H9 (cell line): ENCODE data around the gene COL4A1. TPM values are rescaled to one million over a fixed set of nuclear protein-coding genes. Genes with fewer than 3 reads are reported as not detected.

Source experiments
- DNase-seq: peaks from one replicate; pipeline ENCODE4 v3.0.0-alpha.2; 2017
- H2AFZ ChIP-seq: one replicate; pipeline ENCODE4 v1.6.1; 2013; ENCODE audit warnings: mild to moderate bottlenecking, low read length, control low read depth, moderate library complexity
- H2AK5ac ChIP-seq: 2 replicates; pipeline ENCODE4 v1.6.1; 2013; ENCODE audit warnings: low read length, control low read depth, mixed read lengths; ENCODE audit not compliant: insufficient read length
- H2BK120ac ChIP-seq: one replicate; pipeline ENCODE4 v1.6.1; 2013; ENCODE audit warnings: low read depth, mild to moderate bottlenecking, low read length, control low read depth, inconsistent platforms; ENCODE audit not compliant: poor library complexity, severe bottlenecking
- H2BK12ac ChIP-seq: 2 replicates; pipeline ENCODE4 v1.6.1; 2013; ENCODE audit warnings: low read length, control low read depth, mixed read lengths, low read depth; ENCODE audit not compliant: insufficient read length
- H2BK15ac ChIP-seq: 2 replicates; pipeline ENCODE4 v1.6.1; 2013; ENCODE audit warnings: low read depth, low read length, control low read depth
- H2BK20ac ChIP-seq: one replicate; pipeline ENCODE4 v1.6.1; 2013; ENCODE audit warnings: low read depth, mild to moderate bottlenecking, low read length, control low read depth, inconsistent platforms; ENCODE audit not compliant: poor library complexity, severe bottlenecking
- H2BK5ac ChIP-seq: 2 replicates; pipeline ENCODE4 v1.6.1; 2013; ENCODE audit warnings: low read length, control low read depth, mixed read lengths; ENCODE audit not compliant: insufficient read length
- H3K14ac ChIP-seq: 2 replicates; pipeline ENCODE4 v1.6.1; 2013; ENCODE audit warnings: low read length, control low read depth; ENCODE audit not compliant: insufficient read depth
- H3K18ac ChIP-seq: 2 replicates; pipeline ENCODE4 v1.6.1; 2013; ENCODE audit warnings: low read depth, mild to moderate bottlenecking, mixed read lengths, low read length, control low read depth; ENCODE audit not compliant: insufficient read length
- H3K23ac ChIP-seq: 2 replicates; pipeline ENCODE4 v1.6.1; 2013; ENCODE audit warnings: low read length, control low read depth, mixed read lengths, low read depth; ENCODE audit not compliant: insufficient read length
- H3K23me2 ChIP-seq: 2 replicates; pipeline ENCODE4 v1.6.1; 2013; ENCODE audit warnings: low read depth, mild to moderate bottlenecking, mixed read lengths, low read length, control low read depth; ENCODE audit not compliant: insufficient read length, poor library complexity, severe bottlenecking
- H3K27ac ChIP-seq: 2 replicates; pipeline ENCODE4 v1.5.1; 2013; ENCODE audit warnings: low read length, control low read depth, mixed read lengths, low read depth; ENCODE audit not compliant: insufficient read length
- H3K27me3 ChIP-seq: 2 replicates; pipeline ENCODE4 v1.6.1; 2013; ENCODE audit warnings: low read length, control low read depth, inconsistent platforms; ENCODE audit not compliant: insufficient read depth
- H3K4ac ChIP-seq: 2 replicates; pipeline ENCODE4 v1.6.1; 2013; ENCODE audit warnings: low read depth, mild to moderate bottlenecking, control low read depth, inconsistent platforms, low read length, moderate library complexity
- H3K4me1 ChIP-seq: 2 replicates; pipeline ENCODE4 v1.6.1; 2013; ENCODE audit warnings: low read length, control low read depth, inconsistent platforms; ENCODE audit not compliant: insufficient read depth
- H3K4me2 ChIP-seq: 2 replicates; pipeline ENCODE4 v1.6.1; 2013; ENCODE audit warnings: low read length, control low read depth, mixed read lengths; ENCODE audit not compliant: insufficient read length, insufficient read depth
- H3K56ac ChIP-seq: 2 replicates; pipeline ENCODE4 v1.6.1; 2013; ENCODE audit warnings: low read depth, mild to moderate bottlenecking, mixed read lengths, low read length, control low read depth; ENCODE audit not compliant: insufficient read length
- H3K79me1 ChIP-seq: 2 replicates; pipeline ENCODE4 v1.6.1; 2013; ENCODE audit warnings: low read depth, mild to moderate bottlenecking, moderate library complexity, low read length, control low read depth, inconsistent platforms; ENCODE audit not compliant: insufficient read depth, poor library complexity, severe bottlenecking
- H3K79me2 ChIP-seq: 2 replicates; pipeline ENCODE4 v1.6.1; 2013; ENCODE audit warnings: low read length, control low read depth, inconsistent platforms; ENCODE audit not compliant: insufficient read depth
- H3K9ac ChIP-seq: 2 replicates; pipeline ENCODE4 v1.6.1; 2013; ENCODE audit warnings: low read length, control low read depth, mixed read lengths; ENCODE audit not compliant: insufficient read length; ENCODE audit errors: extremely low read depth
- H3K9me3 ChIP-seq: one replicate; pipeline ENCODE4 v1.6.1; 2013; ENCODE audit warnings: low read depth, low read length, inconsistent platforms; ENCODE audit not compliant: control insufficient read depth
- H3T11ph ChIP-seq: one replicate; pipeline ENCODE4 v1.6.1; 2013; ENCODE audit warnings: mild to moderate bottlenecking, low read length, control low read depth, inconsistent platforms
- H4K20me1 ChIP-seq: one replicate; pipeline ENCODE4 v1.6.1; 2013; ENCODE audit not compliant: control insufficient read depth, insufficient read length, insufficient read depth
- H4K5ac ChIP-seq: 2 replicates; pipeline ENCODE4 v1.6.1; 2013; ENCODE audit warnings: low read depth, mild to moderate bottlenecking, mixed read lengths, low read length, control low read depth; ENCODE audit not compliant: insufficient read length
- H4K8ac ChIP-seq: replicated peaks from 2 replicates; pipeline ENCODE4 v1.6.1; 2013; ENCODE audit warnings: low read length, control low read depth, mixed read lengths, low read depth; ENCODE audit not compliant: insufficient read length
- H4K91ac ChIP-seq: 2 replicates; pipeline ENCODE4 v1.6.1; 2013; ENCODE audit warnings: low read depth, mild to moderate bottlenecking, moderate library complexity, mixed read lengths, low read length, control low read depth; ENCODE audit not compliant: insufficient read length
- H3K27ac Mint-ChIP-seq, 3 experiments: 2 replicates in 2 of 3; 3 replicates in 1 of 3; pipeline ENCODE4 v1.8.0; 2020 to 2021; ENCODE audit warnings: mixed read lengths in 3 of 3, mild to moderate bottlenecking in 1 of 3, moderate library complexity in 1 of 3
- H3K27me3 Mint-ChIP-seq: 2 replicates; pipeline ENCODE4 v1.8.0; 2021; ENCODE audit warnings: low read depth, mild to moderate bottlenecking, moderate library complexity, mixed read lengths
- H3K36me3 Mint-ChIP-seq, 3 experiments: 2 replicates in 2 of 3; 3 replicates in 1 of 3; pipeline ENCODE4 v1.8.0; 2020 to 2021; ENCODE audit warnings: low read depth in 3 of 3, mixed read lengths in 3 of 3; ENCODE audit not compliant: insufficient read depth in 1 of 3
- H3K4me1 Mint-ChIP-seq, 2 experiments: 2 replicates each; pipeline ENCODE4 v1.8.0; 2020; ENCODE audit warnings: mixed read lengths in 2 of 2
- H3K4me3 Mint-ChIP-seq, 2 experiments: 2 replicates in 1 of 2; 3 replicates in 1 of 2; pipeline ENCODE4 v1.8.0; 2020 to 2021; ENCODE audit warnings: mild to moderate bottlenecking in 2 of 2, mixed read lengths in 2 of 2, moderate library complexity in 1 of 2
- H3K9me3 Mint-ChIP-seq, 2 experiments: 2 replicates in 1 of 2; 3 replicates in 1 of 2; pipeline ENCODE4 v1.8.0; 2020; ENCODE audit warnings: mild to moderate bottlenecking in 2 of 2, mixed read lengths in 2 of 2, moderate library complexity in 1 of 2
- WGBS: extraction: QIAGEN DNeasy Blood & Tissue Kit; methylation state at CpG from one replicate; pipeline ENCODE4 v1.1.7; 2013; ENCODE audit warnings: missing lambda C conversion rate, low lambda C conversion rate, mixed read lengths; ENCODE audit not compliant: insufficient read length; ENCODE audit errors: extremely low coverage; 5-methylcytosine and 5-hydroxymethylcytosine counted together
- total RNA-seq: library from RNA; stranded (reverse); gene quantifications from 2 replicates; pipeline ENCODE4 v1.2.1, GENCODE V29; 2021
- TF ChIP-seq, protein P1 (sequence below): fragments of 200-600 bp; sonication (generic); conservative IDR thresholded peaks from 3 replicates; pipeline ENCODE4 v1.8.0; 2021; ENCODE audit warnings: antibody characterized with exemption, mild to moderate bottlenecking

Gene COL4A1
- total RNA-seq, 1 experiment from 2014 or later, result 73.1 TPM

DNA sequence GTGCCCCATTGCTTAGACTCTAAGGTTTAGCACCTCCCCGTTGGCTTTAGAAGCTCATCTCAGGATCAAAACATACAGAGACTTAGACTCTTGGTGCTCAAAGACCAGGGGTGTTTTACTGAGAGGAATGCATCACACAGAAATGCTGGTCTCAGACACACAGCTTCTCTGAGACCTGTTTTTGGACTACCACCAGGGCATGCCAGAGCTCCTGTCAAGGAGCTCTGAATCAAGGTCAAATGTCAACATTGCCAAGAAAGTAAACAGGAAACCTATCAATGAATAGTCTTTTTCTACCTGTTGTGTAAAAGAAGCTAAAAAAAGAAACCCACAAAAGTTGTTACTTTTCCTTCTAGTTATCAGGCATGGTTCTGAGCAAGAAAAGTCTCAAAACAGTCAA lies 149.2 kb downstream of the COL4A1 start:
- H3K79me1 ChIP-seq, result no peaks in the 10 kb centered on the region
- peaks cover 7 to 8% of the 10 kb centered on the region in 2 experiments for H3K4me1 Mint-ChIP-seq
- H3K23me2 ChIP-seq, result no peaks in the 10 kb centered on the region
- H4K20me1 ChIP-seq, result no peaks in the 10 kb centered on the region
- H3K79me2 ChIP-seq, result no peaks in the 10 kb centered on the region
- no peak overlapping the region for H2AFZ ChIP-seq
- H3K4ac ChIP-seq, result no peak overlapping the region
- H3K9ac ChIP-seq, result no peak overlapping the region
- no peak overlapping the region for H3K4me2 ChIP-seq
- H3K36me3 Mint-ChIP-seq, result peaks cover 16 to 44% (median 28%) of the 10 kb centered on the region in 3 experiments
- peak overlapping the region in 1 of 3 experiments; percentile 75; a peak in 1 of 7 replicates for H3K27ac Mint-ChIP-seq
- no peaks in the 10 kb centered on the region for H3K9me3 ChIP-seq
- no peaks in the 10 kb centered on the region for H3K9me3 Mint-ChIP-seq
- no peak overlapping the region for H3K14ac ChIP-seq
- H4K5ac ChIP-seq, result no peak overlapping the region
- no peak overlapping the region for H3K27ac ChIP-seq
- no peak overlapping the region for H4K8ac ChIP-seq
- H3K56ac ChIP-seq, result no peak overlapping the region
- no peak overlapping the region for H3K23ac ChIP-seq
- H2BK12ac ChIP-seq, result no peak overlapping the region
- H2BK120ac ChIP-seq, result no peak overlapping the region
- H3K4me1 ChIP-seq, result no peaks in the 10 kb centered on the region; the same call in 1 of the 2 replicates
- WGBS, result no CpG with 5 or more reads among the region's 1 CpG
- no peak overlapping the region for H2BK15ac ChIP-seq
- DNase-seq, result no peak
- no peaks in the 10 kb centered on the region for H3K27me3 Mint-ChIP-seq
- TF ChIP-seq, protein P1, sequence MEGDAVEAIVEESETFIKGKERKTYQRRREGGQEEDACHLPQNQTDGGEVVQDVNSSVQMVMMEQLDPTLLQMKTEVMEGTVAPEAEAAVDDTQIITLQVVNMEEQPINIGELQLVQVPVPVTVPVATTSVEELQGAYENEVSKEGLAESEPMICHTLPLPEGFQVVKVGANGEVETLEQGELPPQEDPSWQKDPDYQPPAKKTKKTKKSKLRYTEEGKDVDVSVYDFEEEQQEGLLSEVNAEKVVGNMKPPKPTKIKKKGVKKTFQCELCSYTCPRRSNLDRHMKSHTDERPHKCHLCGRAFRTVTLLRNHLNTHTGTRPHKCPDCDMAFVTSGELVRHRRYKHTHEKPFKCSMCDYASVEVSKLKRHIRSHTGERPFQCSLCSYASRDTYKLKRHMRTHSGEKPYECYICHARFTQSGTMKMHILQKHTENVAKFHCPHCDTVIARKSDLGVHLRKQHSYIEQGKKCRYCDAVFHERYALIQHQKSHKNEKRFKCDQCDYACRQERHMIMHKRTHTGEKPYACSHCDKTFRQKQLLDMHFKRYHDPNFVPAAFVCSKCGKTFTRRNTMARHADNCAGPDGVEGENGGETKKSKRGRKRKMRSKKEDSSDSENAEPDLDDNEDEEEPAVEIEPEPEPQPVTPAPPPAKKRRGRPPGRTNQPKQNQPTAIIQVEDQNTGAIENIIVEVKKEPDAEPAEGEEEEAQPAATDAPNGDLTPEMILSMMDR, result no peak
- no peak overlapping the region for H3T11ph ChIP-seq
- H3K18ac ChIP-seq, result no peak overlapping the region
- H3K4me3 Mint-ChIP-seq, result no peak overlapping the region
- H2BK5ac ChIP-seq, result no peak overlapping the region
- H2BK20ac ChIP-seq, result no peak overlapping the region
- no peak overlapping the region for H2AK5ac ChIP-seq
- H4K91ac ChIP-seq, result no peak overlapping the region
- no peaks in the 10 kb centered on the region for H3K27me3 ChIP-seq
